ENCODE data around the gene SEMA5A. TPM values are rescaled to one million over a fixed set of nuclear protein-coding genes. Genes with fewer than 3 reads are reported as not detected.

The SEMA5A gene
- polyA plus RNA-seq, 1 donor from 2014 or later = 3.2 TPM

GRCh38 chr5:9540791-9541190, 5.1 kb downstream of the SEMA5A start:
- H3K9me2 ChIP-seq (ENCODE audit: insufficient read depth, low read length) = no peaks in the 10 kb centered on the region
- H3K4me3 ChIP-seq (ENCODE audit: low read length) = no peak overlapping the region
- no peak overlapping the region for H3K27ac ChIP-seq (ENCODE audit: low read length)
- no peak overlapping the region for H2AFZ ChIP-seq (ENCODE audit: low read depth, low read length)
- H3K4me2 ChIP-seq (ENCODE audit: low read length) = no peak overlapping the region
- no peaks in the 10 kb centered on the region for H3K27me3 ChIP-seq (ENCODE audit: insufficient read depth, low read depth, low read length)
- H3K9ac ChIP-seq (ENCODE audit: low read length) = no peak overlapping the region
- no peaks in the 10 kb centered on the region for H3K36me3 ChIP-seq (ENCODE audit: insufficient read depth, low read length)
- TF ChIP-seq EP300 (conservative IDR thresholded peaks at IDR 0.05; ENCODE audit: poor library complexity, severe bottlenecking) = no peak
- TF ChIP-seq RAD21 (conservative IDR thresholded peaks at IDR 0.05) = no peak
- TF ChIP-seq EZH2 (IDR thresholded peaks at IDR 0.05; ENCODE audit: borderline replicate concordance, insufficient read depth, low read length, poor library complexity, severe bottlenecking) = no peak
- no peak for TF ChIP-seq CTCF (IDR thresholded peaks at IDR 0.05; ENCODE audit: poor library complexity, severe bottlenecking)
- no peak for TF ChIP-seq MXI1 (conservative IDR thresholded peaks at IDR 0.05; ENCODE audit: poor library complexity, severe bottlenecking)
- no peak for TF ChIP-seq POLR2AphosphoS5 (IDR thresholded peaks at IDR 0.05)
- no peak for TF ChIP-seq SMC3 (conservative IDR thresholded peaks at IDR 0.05; ENCODE audit: poor library complexity)
- no peak for TF ChIP-seq REST (IDR thresholded peaks at IDR 0.05; ENCODE audit: borderline replicate concordance)
- no peak for TF ChIP-seq TAF1 (IDR thresholded peaks at IDR 0.05; ENCODE audit: low read depth)
- peaks cover 10% of the 10 kb centered on the region for H3K79me2 ChIP-seq (replicated peaks; ENCODE audit: insufficient read depth, low read length)
- H3K9me3 ChIP-seq (ENCODE audit: low read length) = no peaks in the 10 kb centered on the region
- no peaks in the 10 kb centered on the region for H3F3A ChIP-seq (ENCODE audit: insufficient read depth, low read length, poor library complexity, severe bottlenecking)
- H4K20me1 ChIP-seq (ENCODE audit: insufficient read depth) = no peaks in the 10 kb centered on the region

- no peak overlapping the region for H3K9ac ChIP-seq (ENCODE audit: low read length)
- H3F3A ChIP-seq (ENCODE audit: insufficient read depth, low read length, poor library complexity, severe bottlenecking) = no peaks in the 10 kb centered on the region
- H3K36me3 ChIP-seq (ENCODE audit: insufficient read depth, low read length) = no peaks in the 10 kb centered on the region
- TF ChIP-seq POLR2AphosphoS5 (IDR thresholded peaks at IDR 0.05) = no peak
- no peak overlapping the region for H3K4me3 ChIP-seq (ENCODE audit: low read length)
- H2AFZ ChIP-seq (ENCODE audit: low read depth, low read length) = no peak overlapping the region
- no peaks in the 10 kb centered on the region for H3K9me2 ChIP-seq (ENCODE audit: insufficient read depth, low read length)
- H4K20me1 ChIP-seq (ENCODE audit: insufficient read depth) = no peaks in the 10 kb centered on the region
- peaks cover 10% of the 10 kb centered on the region for H3K79me2 ChIP-seq (replicated peaks; ENCODE audit: insufficient read depth, low read length)
- no peak overlapping the region for H3K27ac ChIP-seq (ENCODE audit: low read length)
- H3K9me3 ChIP-seq (ENCODE audit: low read length) = no peaks in the 10 kb centered on the region
- no peak overlapping the region for H3K4me2 ChIP-seq (ENCODE audit: low read length)
- no peaks in the 10 kb centered on the region for H3K27me3 ChIP-seq (ENCODE audit: insufficient read depth, low read depth, low read length)
Observed at GRCh38 chr5:9538504-9538903, 7.4 kb downstream of the SEMA5A start.
